ENCODE measurements around the gene IFI30.
A peak's percentile ranks its signal among the peaks of the same experiment; 100 is the strongest.

The IFI30 gene

GRCh38 chr19:18221815-18222725 lies 48.5 kb downstream of the IFI30 start:
- in situ Hi-C loops (cut with MboI; ENCODE audit: low pct_unique_long_range_greater_than_20kb, low sequenced_read_pairs, unreplicated experiment), result no loop called here
- DNase-seq (ENCODE audit: low spot score), result no peak
- TF ChIP-seq, protein P1, sequence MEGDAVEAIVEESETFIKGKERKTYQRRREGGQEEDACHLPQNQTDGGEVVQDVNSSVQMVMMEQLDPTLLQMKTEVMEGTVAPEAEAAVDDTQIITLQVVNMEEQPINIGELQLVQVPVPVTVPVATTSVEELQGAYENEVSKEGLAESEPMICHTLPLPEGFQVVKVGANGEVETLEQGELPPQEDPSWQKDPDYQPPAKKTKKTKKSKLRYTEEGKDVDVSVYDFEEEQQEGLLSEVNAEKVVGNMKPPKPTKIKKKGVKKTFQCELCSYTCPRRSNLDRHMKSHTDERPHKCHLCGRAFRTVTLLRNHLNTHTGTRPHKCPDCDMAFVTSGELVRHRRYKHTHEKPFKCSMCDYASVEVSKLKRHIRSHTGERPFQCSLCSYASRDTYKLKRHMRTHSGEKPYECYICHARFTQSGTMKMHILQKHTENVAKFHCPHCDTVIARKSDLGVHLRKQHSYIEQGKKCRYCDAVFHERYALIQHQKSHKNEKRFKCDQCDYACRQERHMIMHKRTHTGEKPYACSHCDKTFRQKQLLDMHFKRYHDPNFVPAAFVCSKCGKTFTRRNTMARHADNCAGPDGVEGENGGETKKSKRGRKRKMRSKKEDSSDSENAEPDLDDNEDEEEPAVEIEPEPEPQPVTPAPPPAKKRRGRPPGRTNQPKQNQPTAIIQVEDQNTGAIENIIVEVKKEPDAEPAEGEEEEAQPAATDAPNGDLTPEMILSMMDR (IDR thresholded peaks at IDR 0.05; ENCODE audit: extremely low read depth, insufficient read depth, missing control alignments), result no peak

GRCh38 chr19:18223860-18224524 lies 50.4 kb downstream of the IFI30 start:
- DNase-seq (ENCODE audit: low spot score), result peak; percentile 67
- TF ChIP-seq, protein P1 (IDR thresholded peaks at IDR 0.05; ENCODE audit: extremely low read depth, insufficient read depth, missing control alignments), result no peak
- in situ Hi-C loops (cut with MboI; ENCODE audit: low pct_unique_long_range_greater_than_20kb, low sequenced_read_pairs, unreplicated experiment), result no loop called here

DNA sequence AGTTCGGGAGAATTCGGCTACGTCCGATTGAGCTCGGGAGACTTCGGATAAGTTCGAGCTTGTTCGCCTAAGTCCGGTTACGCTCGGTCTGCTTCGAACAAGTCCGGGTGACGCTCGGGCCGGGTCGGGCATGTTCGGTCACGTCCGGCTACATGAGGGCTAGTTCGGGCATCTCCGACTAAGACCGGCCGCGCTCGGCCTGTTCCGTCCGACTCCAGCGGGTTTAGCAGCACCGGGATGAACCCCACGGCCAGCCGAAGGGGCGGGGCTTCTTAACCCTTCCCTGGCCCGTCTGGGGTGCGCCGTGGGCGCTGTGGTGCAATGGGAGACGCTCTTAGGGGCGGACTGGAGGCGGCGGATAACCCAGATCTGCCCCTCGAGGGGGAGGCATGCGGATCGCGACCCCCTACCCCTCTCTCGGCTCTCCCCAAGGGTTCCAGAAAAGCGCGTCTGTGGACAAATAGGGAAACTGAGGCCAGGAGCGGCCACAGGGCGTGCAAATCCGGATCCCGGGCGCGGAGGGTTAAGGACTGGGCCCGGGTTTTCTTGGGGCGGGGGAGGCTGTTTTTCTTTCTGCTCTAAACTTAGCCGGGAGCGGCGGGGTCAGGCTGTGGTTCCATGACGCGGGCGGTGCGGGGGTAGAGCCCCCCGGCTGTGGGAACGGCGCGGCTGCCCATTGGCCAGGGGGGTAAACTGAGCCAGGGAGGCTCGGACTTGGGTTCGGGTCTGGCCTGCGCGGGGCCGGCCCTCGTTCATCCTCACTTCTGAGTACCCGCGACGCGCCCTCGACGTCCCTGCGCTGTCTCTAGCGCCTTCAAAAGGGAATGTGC lies 51.1 kb downstream of the IFI30 start:
- peak; percentile 99 for DNase-seq (ENCODE audit: low spot score)
- in situ Hi-C loops (cut with MboI; ENCODE audit: low pct_unique_long_range_greater_than_20kb, low sequenced_read_pairs, unreplicated experiment), result no loop called here
- TF ChIP-seq, protein P1 (IDR thresholded peaks at IDR 0.05; ENCODE audit: extremely low read depth, insufficient read depth, missing control alignments), result no peak

- TF ChIP-seq, protein P1 (IDR thresholded peaks at IDR 0.05; ENCODE audit: extremely low read depth, insufficient read depth, missing control alignments), result no peak
- in situ Hi-C loops (cut with MboI; ENCODE audit: low pct_unique_long_range_greater_than_20kb, low sequenced_read_pairs, unreplicated experiment), result no loop called here
Measured at GRCh38 chr19:18225355-18225701, 51.7 kb downstream of the IFI30 start.

DNA sequence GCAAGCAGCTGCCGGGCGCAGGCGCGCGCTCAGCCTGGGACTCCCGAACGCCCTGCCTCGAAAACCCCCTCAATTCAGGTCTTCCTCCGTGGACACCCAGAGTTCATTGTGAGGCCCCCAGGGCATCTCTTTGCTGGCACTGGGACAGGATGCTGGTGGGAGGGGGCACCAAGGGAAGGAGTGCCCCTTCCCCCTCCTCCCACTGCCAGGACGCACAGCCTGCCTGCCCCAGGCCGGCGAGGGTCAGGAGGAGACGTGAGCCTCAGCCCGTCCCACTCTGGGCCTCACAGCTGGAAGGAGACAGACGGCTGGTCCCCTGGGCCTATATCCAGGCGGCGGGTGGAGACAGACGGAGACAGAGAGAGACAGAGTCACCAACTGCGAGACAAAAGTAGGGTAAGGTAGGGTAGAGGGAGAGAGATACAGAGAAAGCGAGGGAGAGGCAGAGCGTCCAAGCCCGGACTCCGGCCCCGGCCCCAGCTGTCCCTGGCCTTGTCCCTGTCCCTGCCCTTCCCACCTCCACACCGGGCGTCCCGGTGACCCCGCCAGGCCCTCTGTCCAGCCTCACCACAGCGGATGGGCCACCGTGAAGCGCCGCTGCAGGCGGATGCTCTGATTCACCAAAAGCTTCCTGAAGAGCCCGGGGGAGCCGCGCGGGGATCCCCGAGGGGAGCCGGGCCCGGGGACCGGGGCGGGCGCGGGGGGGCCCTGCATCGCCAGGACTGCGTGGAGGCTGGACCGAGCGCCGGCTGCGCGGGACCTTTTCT lies 52.3 kb downstream of the IFI30 start, which contains the start of gene PDE4C:
Gene PDE4C, minus strand, starts transcription at position 737 of the 767 bp plus-strand sequence. Its CDS starts 23 bp downstream, at position 714.
- in situ Hi-C loops (cut with MboI; ENCODE audit: low pct_unique_long_range_greater_than_20kb, low sequenced_read_pairs, unreplicated experiment), result no loop called here
- TF ChIP-seq, protein P1 (IDR thresholded peaks at IDR 0.05; ENCODE audit: extremely low read depth, insufficient read depth, missing control alignments), result no peak
- DNase-seq (ENCODE audit: low spot score), result no peak

More at GRCh38 chr19:18225355-18225701, 51.7 kb downstream of the IFI30 start:
- DNase-seq (ENCODE audit: low spot score), result no peak
